Ureter (tissue), 1 donor: ENCODE measurements around the gene ARHGAP22. TPM values are rescaled to one million over a fixed set of nuclear protein-coding genes. Genes with fewer than 3 reads are reported as not detected.
"Not testable (repeated sequence)": the region's sequence is repeated elsewhere in the genome, so short reads cannot be mapped to it uniquely, and the experiment has no call there.

Experiments
- DNase-seq: peaks from one replicate; pipeline ENCODE4 v3.0.0-alpha.2; 2020; ENCODE audit warnings: low spot score
- total RNA-seq: library from RNA; stranded (reverse); gene quantifications from one replicate; pipeline ENCODE4 v1.2.4, GENCODE V29; 2023
- donor health status: DM: yes; HTN: yes; CAD: no.

Gene ARHGAP22
- total RNA-seq, 1 donor from 2014 or later = 4.6 TPM

DNA sequence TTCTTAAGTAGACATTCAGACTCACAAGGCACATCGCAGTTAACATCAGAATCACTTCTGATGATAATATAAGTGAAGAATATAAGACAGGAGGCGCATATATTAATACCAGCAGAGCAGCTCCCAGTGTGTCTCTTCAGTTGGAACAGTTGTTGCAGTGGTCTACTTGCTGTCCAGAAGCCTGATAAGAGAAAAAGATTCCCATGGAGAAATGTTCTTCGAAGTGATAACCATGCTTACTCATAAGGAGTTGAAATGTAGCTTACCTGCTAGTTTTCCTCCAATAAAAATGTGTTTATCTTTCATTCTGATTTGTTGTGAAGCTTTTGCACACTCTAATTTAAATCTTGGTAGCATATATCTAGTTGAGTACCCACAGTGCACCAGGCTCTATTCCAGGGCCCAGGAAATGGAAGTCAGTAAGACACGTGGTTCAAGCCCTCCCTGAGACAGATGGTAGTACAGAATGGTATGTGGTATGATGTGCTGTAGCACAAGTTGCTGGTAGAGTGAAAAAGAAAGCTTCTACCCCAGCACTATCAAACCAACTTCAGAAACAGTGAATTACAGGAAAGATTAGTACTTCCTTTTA is 174.4 kb downstream of the ARHGAP22 start:
- DNase-seq = no peak

DNA sequence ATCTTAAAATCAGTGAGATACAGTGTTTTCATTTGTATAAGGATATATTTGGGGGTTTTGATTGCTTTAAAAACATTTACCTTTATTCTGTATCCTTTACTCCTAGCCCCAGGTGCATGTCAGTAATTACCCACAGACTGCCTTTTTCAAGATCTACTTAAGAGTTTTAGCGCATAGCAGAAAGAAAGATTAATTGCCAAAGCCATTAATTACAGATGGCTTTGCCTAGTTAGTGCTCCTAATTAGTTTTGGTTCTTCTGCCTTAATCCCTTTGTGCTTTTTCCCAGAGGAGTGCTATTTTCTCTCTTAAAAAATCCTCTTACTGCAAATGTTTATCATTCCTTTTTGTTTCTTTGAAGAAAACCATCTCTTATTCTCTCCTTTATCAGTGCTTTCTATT is 175.6 kb downstream of the ARHGAP22 start:
- DNase-seq = no peak

DNA sequence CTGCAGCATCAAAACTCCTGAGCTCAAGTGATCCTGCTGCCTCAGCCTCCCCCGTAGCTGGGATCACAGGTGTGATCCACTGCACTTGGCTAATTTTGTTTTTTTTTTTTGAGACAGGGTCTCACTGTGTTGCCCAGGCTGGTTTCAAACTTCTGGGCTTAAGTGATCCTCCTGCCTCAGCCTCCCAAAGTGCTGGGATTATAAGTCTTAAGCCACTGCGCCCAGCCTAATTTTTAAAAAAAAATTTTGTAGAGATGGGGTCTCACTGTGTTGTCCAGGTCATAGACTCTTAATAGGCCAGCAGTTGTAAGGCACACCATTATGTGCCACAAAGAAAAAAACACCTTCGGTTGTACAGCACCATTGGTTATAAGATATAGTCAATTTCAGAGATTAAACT is 176.0 kb downstream of the ARHGAP22 start:
- no peak for DNase-seq

DNA sequence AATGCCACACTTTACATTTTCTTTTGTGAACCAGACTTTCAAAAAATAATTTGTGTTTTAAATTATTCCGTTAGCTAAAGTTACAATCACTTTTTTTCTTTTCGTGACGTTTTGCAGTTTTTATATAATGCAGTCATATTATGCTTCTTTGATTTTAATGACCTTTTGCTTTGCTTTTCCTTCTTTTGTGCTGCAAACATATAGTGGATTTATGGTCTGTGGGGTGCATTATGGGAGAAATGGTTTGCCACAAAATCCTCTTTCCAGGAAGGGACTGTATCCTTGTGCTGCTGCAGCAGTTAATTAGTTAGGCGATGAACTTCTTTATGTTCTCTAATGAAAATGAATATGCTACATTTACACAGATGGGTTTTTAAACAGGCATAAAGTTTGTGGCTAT is 181.0 kb downstream of the ARHGAP22 start:
- no peak for DNase-seq

DNA sequence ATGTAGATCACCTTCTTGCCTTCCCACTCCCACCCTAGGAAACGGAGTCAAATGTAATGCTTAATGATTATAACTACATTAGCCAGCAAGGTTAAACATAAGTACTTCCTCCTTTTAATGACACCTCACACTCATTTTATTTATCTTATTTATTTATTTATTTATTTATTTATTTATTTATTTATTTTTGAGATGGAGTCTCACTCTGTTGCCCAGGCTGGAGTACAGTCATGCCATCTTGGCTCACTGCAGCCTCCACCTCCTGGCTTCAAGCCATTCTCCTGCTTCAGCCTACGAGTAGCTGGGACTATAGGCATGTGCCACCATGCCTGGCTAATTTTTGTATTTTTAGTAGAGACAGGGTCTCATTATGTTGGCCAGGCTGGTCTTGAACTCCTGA is 183.0 kb downstream of the ARHGAP22 start:
- not testable (repeated sequence) for DNase-seq

DNA sequence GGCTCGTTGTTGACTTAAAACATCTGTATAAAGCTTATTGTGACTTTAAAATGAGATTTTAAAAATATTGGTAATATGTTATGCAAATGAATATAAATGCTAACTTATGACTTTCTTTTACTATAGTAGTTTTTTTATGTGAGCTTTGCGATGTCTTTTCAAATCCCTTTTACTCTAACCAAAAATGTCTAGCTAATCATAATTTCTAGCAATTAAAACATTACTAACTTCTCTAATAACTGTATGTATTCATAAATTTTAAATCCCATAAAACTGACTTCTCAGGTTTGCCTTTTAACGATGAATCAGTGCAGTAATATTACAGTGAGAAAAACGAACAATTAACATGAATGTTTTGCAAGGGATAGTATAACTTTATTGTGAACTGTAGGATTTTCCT is 185.2 kb downstream of the ARHGAP22 start:
- no peak for DNase-seq

DNA sequence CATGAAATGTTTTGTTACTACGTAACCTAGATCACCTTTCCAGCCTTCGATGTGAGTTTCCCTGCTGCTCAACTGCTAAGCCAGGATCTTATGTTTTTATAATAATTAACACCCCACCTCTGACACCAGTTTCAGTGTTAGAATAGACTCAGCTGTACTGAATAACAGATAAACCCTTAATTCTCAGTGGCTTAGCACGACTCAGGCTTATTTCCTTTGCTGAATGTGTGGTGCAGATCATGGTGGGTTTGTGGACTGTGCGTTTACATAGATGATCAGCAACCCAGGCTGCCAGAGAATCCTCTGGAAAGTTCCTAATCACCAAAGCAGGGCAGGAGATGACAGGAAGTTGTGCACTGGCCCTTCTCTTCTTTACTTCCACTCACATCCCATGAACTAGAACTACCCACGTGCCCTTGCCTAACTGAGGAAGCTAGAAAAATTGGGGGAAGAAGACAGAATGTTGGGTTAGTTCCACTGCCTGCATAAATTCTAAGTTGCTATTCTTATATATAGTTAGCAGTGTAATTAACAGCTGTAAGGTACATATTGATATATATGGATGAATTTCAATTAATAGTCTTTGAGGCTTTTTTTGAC is 186.6 kb downstream of the ARHGAP22 start:
- DNase-seq = no peak

DNA sequence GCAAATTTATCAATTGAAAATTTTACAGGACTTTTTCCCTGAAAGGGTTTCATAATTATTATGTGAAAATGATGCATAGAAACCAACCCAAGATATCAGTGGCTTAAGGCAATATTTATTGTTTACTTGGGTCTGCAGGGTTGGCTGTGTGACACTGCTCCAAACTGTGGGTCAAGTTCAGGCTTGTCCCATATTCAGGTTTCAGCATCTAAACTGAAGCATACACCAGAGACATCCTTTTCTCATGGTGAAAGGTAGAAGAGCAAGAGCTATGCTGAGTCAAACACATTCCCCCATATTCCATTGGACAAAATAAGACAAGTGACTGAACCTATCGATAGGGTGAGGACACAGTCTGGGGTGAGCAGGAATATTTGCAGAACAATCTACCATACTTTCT is 187.5 kb downstream of the ARHGAP22 start:
- DNase-seq = no peak

DNA sequence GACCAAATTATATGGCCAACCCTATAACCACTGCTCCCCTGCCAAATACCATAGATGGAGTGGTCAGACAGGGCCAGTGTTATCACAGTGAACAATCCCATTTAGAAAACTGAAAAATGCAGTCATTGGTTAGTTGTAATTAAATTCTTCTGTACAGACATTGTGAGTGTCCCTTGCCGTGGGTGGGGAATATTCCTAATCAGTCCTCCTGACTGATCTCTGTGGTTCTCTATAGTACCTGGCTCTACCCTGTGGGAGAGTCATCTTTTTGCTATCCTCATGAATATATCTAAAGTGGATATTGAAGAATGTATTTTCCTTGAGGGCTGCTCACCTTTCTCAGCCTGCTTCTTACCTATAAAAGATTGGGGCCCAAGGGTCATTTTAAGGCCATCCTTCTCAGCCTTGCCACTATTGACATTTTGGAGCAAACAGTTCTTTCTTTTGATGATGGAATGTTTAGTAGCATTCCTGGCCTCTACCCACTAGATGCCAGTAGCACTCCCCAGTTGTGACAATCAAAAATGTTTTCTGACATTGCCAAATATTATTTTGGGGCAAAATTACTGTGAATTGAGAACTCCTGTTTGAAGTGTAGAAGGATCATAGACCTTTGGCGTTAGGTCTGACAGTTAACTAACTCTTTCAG is 188.2 kb downstream of the ARHGAP22 start:
- no peak for DNase-seq

DNA sequence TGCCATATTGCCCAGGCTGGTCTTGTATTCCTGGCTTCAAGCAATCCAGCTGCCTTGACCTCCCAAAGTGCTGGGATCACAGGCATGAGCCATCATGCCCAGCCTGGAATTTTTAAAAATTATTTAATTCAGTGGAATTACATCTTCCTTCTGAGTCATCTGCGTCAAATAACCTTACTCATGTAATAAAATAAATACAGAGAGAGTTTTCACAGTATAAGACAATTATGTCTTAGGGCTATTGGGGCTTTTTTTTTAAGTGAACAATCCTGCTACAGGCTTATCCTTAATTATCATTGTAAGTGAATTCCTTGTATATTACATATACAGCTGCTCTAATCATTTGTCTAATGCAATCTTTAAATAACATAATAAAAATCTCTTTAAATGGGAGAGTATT is 190.1 kb downstream of the ARHGAP22 start:
- no peak for DNase-seq

DNA sequence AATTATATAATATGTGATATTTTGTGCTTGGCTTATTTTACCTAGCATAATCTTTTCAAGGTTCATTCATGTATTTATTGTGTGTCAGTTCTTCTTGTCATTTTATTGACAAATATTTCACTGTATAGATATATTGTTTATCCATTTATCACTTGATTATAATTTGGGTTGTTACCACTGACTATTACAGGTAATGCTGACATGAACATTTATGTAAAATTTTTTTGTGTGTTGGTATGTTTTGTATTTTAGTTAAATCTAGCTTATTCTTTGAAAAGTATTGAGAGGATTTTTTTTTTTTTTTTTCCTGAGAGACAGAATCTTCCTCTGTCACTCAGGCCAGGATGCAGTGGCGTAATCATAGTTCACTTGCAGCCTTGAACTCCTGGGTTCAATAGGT is 190.7 kb downstream of the ARHGAP22 start:
- no peak for DNase-seq

DNA sequence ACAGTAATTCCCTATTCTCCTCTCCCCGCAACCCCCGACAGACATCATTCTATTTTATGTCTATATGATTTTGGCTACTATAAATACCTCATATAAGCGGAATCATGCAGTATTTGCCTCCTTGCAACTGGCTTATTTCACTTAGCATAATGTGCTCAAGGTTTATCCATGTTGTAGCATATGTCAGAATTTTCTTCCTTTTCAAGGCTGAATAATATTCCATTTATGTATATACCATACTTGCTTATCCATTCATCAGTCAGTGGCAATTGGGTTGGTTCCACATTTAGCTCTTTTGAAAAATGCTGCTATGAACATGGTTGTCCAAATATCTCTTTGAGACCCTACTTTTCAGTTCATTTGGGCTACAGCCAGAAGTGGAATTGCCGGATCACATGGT is 191.9 kb downstream of the ARHGAP22 start:
- DNase-seq = no peak

DNA sequence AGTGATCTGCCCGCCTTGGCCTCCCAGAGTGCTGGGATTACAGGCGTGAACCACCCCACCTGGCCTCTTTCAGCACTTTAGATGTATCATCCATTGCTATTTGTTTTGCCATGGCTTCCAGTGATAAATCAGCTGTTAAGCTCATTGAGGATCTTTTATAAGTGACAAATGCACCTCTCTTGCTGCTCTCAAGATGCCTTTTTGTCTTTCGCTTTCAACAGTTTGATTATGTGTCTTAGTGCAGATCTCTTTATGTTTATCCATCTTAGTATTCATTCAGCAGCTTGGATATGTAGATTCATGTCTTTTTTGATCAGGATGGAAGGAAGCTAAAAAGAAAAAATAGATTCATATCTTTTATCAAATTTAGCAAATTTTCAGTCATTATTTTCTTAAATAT is 192.8 kb downstream of the ARHGAP22 start:
- DNase-seq = no peak

DNA sequence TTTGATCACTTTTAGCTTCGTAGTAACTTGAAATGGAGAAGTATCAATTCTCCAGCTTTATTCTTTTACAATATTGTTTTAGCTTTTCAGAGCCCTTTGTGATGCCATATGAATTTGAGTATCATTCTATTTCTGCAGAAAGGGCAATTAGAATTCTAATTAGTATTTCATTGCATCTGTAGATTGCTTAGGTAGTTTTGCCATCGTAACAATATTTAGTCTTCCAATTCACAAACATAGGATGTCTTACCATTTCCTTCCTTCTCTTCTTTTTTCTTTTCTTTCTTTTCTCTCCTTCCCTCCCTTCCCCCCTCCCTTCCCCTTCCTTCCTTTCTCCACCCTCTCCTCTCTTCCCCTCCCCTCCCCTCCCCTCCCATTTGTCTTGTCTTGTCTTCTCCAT is 193.4 kb downstream of the ARHGAP22 start:
- DNase-seq = no peak

DNA sequence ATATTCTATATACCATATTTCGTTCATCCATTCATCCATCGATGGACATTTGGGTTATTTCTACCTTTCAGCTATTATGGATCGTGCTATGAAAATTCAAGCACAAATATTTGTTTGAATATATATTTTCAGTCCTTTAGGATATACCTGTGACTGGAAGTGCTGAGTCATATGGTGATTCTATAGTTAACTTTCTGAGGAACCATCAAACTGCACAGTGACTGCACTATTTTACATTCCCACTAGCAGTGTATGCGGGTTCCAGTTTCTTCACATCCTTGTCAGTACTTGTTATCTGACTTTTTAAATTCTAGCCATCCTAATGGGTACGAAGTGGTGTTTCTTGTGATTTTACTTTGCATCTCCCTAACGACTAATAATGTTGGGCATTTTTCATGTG is 194.4 kb downstream of the ARHGAP22 start:
- DNase-seq = no peak

DNA sequence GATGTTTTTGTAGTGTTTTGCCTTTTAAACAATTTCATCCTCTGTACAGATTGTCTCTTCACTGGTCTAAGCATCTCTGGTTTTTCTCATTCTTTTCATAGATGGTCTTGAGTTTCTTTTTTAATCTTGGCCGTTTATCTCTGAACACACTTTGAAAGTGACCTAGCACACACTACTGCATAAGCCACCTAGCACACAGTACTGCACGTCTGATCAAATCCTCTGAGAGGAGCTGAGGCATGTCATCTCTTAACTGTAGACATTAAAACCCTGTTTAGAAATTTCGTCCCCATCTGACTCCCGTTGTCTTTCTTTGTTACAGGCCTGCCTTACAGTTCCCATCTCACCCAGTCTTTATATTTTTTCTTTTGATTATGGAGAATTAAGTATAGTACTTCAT is 198.2 kb downstream of the ARHGAP22 start:
- no peak for DNase-seq

DNA sequence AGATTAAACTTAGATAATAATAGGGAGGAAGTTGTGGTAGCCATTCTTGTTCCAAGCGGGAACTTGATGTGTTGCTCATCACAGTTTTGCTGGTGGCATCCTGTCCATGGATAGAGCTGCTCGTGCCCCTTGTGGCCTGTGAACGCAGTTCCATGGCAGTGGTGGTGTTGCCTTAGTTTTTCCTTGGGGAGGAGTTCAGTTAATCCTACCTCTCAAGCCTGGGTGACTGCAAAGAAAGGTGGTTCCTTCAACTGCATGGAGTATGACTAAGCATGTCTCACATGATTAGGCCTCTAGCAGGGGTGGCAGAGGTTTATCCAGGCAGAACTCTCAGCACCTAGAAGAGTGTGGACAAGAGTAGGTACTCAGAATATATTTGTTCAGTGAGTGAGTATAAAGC is 198.7 kb downstream of the ARHGAP22 start:
- no peak for DNase-seq

DNA sequence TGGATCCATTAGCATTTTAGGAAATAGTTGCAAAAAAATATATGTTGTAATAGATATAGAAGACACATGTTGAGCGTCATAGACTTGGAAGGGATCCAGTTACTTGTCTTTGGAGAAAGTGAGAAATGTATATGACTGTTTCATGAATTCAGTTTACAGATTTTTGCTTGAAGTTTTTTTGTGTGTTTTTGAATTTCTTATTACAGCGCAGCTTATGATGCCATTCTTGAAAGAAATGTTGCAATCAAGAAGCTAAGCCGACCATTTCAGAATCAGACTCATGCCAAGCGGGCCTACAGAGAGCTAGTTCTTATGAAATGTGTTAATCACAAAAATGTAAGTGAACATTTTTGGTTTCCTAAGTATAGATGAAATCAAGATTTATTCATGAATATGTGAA is 200.2 kb downstream of the ARHGAP22 start:
- no peak for DNase-seq

DNA sequence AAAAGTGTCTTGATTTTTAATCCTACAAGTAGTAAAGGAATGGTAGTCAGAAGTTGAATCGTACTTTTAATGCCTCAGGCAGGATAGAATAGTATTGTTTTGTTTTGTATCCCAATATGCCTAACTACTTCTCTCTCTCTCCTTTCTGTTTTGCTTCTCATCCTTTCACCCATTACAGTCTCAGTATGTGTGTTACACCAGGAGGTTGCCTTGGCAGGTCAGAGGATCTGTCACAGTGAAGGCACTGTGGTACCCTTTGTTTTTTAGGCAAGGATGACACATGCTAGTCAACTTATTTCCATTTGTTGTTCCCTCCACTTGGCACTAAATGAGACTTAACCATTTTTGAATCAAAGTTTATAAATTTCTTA is 204.0 kb downstream of the ARHGAP22 start:
- DNase-seq = no peak

DNA sequence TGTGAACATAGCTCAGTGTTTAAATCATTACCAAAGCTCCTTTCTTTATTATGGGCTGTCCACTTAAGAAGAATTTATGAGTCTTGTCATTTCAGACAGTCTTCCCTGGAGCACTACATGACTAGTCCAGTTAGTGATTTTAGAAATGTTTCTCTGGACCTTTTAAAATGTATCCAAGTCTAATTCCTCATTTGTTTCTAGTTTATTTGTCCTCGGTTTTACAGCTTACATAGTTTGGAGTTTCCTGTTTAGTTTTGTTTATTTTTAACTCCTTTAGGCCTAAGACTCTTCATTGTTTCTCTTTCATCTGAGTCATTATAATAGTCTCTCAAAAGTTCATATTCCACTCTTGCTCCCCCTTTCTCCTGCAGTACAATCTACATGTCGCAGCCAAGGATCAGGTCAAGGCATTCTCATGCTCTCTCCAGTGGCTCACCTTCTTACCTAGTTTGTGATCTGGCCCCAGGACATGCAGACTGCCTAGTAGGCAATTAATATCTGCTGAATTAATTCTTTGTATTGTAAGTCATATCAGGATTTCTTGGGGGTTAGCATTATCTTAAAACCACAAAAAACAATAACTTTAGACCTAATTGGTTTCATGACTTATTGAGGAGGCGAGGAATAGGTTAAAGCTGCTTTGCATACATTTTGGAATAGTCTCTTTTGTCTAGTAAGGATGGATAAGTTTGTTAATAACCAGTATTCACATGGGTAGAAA is 204.6 kb downstream of the ARHGAP22 start:
- no peak for DNase-seq

DNA sequence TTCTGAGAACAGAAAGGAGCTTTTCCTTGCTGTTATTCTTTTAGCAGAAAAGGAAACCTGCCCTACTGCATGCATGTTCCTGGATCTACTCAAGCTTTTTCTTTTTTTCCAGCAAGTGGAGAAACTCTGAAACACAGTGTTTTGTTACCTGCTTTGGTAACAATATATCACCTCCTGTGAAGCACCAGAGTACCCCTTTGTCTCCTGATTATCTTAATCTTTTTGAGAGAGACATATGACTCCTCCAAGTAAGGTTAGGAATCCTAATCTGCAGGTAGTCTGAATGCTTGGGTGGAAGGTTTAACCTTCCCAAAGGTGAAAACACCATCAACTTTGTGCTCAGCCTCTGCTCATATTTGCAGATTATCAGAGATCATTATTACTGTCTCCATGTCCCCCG is 205.3 kb downstream of the ARHGAP22 start:
- no peak for DNase-seq

DNA sequence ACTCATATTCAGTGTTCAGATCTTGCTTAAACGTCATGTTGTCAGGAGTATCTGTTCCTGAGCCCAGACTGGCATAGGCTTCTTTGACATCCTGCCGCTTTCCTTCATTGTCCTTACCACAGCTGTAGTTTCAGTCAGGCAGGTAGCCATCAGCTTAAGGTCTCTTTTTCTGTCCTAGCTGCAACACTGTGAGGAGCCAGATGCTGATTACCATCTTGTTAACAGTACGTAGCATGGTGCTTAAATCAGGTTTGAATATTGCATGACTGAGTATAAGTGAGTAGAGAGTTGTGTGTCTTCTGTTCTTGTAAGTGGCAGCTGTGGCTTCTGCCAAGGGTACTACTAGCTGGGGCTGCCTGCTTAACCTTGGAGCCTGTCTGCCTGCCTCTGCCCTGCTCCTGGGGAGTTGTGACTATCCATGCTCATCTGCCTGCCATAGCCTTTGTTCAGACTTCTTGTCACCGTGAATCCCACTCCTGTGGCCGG is 205.8 kb downstream of the ARHGAP22 start:
- no peak for DNase-seq

DNA sequence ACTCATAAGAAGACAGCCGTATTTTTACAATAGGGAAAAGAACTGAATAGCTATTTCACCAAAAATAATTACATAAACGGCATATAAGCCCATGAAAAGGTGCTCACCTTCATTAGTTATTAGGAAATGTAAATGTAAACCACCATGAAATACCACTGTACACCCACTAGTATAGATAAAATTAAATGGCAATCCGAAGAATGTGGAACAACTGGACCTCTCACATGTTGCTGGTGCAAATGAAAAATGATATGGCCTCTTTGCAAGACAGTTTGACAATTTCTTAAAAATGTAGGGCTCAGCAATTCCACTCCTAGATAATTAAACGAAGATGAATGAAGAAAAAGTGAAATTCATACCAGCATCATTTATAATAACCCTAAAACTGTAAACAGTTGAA is 206.6 kb downstream of the ARHGAP22 start:
- DNase-seq = no peak
